HFFc6 (cell line): ENCODE results near the gene NIT1. TPM values are rescaled to one million over a fixed set of nuclear protein-coding genes. Genes with fewer than 3 reads are reported as not detected.

Experiments used
- DNase-seq: peaks from one replicate; pipeline ENCODE4 v3.0.0-alpha.2; 2018
- H3K27ac Mint-ChIP-seq: 2 replicates; pipeline ENCODE4 v1.8.0; 2020; ENCODE audit warnings: mild to moderate bottlenecking, mixed read lengths
- H3K27me3 Mint-ChIP-seq: 2 replicates; pipeline ENCODE4 v1.8.0; 2021; ENCODE audit warnings: mild to moderate bottlenecking, moderate library complexity, mixed read lengths; ENCODE audit not compliant: insufficient read depth
- H3K36me3 Mint-ChIP-seq: 2 replicates; pipeline ENCODE4 v1.8.0; 2021; ENCODE audit warnings: low read depth, mixed read lengths
- H3K4me1 Mint-ChIP-seq: 2 replicates; pipeline ENCODE4 v1.8.0; 2020; ENCODE audit warnings: low read depth, mixed read lengths
- H3K4me3 Mint-ChIP-seq: 2 replicates; pipeline ENCODE4 v1.8.0; 2020; ENCODE audit warnings: mild to moderate bottlenecking, moderate library complexity, mixed read lengths
- H3K9me3 Mint-ChIP-seq: 2 replicates; pipeline ENCODE4 v1.8.0; 2020; ENCODE audit warnings: mild to moderate bottlenecking, mixed read lengths
- total RNA-seq, 6 experiments: library from RNA; stranded (reverse); fragmentation: NEBNext Ultra II Directional; extraction: Animal tissue kit (Norgen Biotek cat#: 25700); gene quantifications; 2 replicates in 1 of 6; 3 replicates in 5 of 6; pipeline ENCODE4 v1.2.3, GENCODE V29; 2021
- TF ChIP-seq, protein P1 (sequence below): fragments of 200-600 bp; sonication (generic); IDR thresholded peaks from 2 replicates; pipeline ENCODE4 v1.5.0; 2021; ENCODE audit warnings: antibody characterized with exemption, mild to moderate bottlenecking

NIT1 gene
- total RNA-seq, 6 experiments from 2014 or later, result 26.2 to 35.1 (median 32.5) TPM

DNA sequence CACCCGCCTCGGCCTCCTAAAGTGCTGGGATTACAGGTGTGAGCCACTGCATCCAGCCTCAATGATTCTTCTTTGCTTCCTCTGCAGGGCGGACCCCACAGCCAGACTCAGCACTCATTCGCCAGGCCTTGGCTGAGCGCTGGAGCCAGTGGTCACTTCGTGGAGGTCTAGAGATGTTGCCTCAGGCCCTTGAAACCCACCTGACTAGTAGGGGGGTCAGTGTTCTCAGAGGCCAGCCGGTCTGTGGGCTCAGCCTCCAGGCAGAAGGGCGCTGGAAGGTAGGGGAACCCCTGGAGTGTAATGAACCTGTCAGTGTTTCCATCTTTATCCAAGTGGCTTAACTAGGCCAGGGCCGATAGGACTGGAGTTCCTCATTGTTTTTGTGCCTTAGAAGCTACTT lies 51.0 kb downstream of the NIT1 start:
- no peak for DNase-seq
- Mint-ChIP-seq H3K27me3 (no peaks in the 10 kb centered on the region; the same call in none of the 2 replicates), H3K27ac (no peak overlapping the region), H3K4me3 (no peak overlapping the region), H3K36me3 (peaks cover 15% of the 10 kb centered on the region), H3K9me3 (no peaks in the 10 kb centered on the region), H3K4me1 (peaks cover 44% of the 10 kb centered on the region)
- TF ChIP-seq, protein P1, sequence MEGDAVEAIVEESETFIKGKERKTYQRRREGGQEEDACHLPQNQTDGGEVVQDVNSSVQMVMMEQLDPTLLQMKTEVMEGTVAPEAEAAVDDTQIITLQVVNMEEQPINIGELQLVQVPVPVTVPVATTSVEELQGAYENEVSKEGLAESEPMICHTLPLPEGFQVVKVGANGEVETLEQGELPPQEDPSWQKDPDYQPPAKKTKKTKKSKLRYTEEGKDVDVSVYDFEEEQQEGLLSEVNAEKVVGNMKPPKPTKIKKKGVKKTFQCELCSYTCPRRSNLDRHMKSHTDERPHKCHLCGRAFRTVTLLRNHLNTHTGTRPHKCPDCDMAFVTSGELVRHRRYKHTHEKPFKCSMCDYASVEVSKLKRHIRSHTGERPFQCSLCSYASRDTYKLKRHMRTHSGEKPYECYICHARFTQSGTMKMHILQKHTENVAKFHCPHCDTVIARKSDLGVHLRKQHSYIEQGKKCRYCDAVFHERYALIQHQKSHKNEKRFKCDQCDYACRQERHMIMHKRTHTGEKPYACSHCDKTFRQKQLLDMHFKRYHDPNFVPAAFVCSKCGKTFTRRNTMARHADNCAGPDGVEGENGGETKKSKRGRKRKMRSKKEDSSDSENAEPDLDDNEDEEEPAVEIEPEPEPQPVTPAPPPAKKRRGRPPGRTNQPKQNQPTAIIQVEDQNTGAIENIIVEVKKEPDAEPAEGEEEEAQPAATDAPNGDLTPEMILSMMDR, result no peak

Other genes starting within 250 kb of the NIT1 start
- not detected for gene ITLN1, start 232.9 kb upstream of the NIT1 start, total RNA-seq
- gene ITLN2, start 163.3 kb upstream of the NIT1 start, total RNA-seq, result not detected
- under 1 TPM in 4 of 6 experiments, not detected in 2; 0.05 to 0.38 (median 0.14) TPM for gene F11R, start 97.0 kb upstream of the NIT1 start, total RNA-seq
- gene TSTD1, start 79.1 kb upstream of the NIT1 start, total RNA-seq, result not detected
- 10 to 100 TPM; 31.2 to 38.0 (median 33.4) TPM for gene USF1, start 72.1 kb upstream of the NIT1 start, total RNA-seq
- not detected for gene ARHGAP30, start 48.2 kb upstream of the NIT1 start, total RNA-seq
- gene NECTIN4, start 28.5 kb upstream of the NIT1 start, total RNA-seq, result under 1 TPM in 2 of 6 experiments, not detected in 4; 0.09 to 0.14 TPM
- gene KLHDC9, start 19.7 kb upstream of the NIT1 start, total RNA-seq, result 1 to 10 TPM; 1.3 to 2.7 (median 2.1) TPM
- 100 to 1,000 TPM in 2 of 6 experiments, 10 to 100 TPM in 4; 77.4 to 114 (median 92.8) TPM for gene PFDN2, start 68 bp upstream of the NIT1 start, total RNA-seq
- gene DEDD, start 14.6 kb downstream of the NIT1 start, total RNA-seq, result 10 to 100 TPM; 29.8 to 39.2 (median 36.0) TPM
- 10 to 100 TPM; 83.8 to 92.6 (median 85.1) TPM for gene UFC1, start 35.9 kb downstream of the NIT1 start, total RNA-seq
- 10 to 100 TPM; 16.6 to 18.9 (median 17.2) TPM for gene USP21, start 41.4 kb downstream of the NIT1 start, total RNA-seq
- 10 to 100 TPM; 11.8 to 15.2 (median 13.5) TPM for gene PPOX, start 48.3 kb downstream of the NIT1 start, total RNA-seq
- gene B4GALT3, start 59.4 kb downstream of the NIT1 start, total RNA-seq, result 10 to 100 TPM; 31.0 to 38.2 (median 35.4) TPM
- gene ADAMTS4, start 80.9 kb downstream of the NIT1 start, total RNA-seq, result 1 to 10 TPM; 3.4 to 8.3 (median 6.5) TPM
- gene NDUFS2, start 84.3 kb downstream of the NIT1 start, total RNA-seq, result 10 to 100 TPM; 81.5 to 90.8 (median 85.8) TPM
- 1 to 10 TPM in 1 of 6 experiments, under 1 TPM in 4, not detected in 1; 0.33 to 1.0 (median 0.53) TPM for gene FCER1G, start 97.2 kb downstream of the NIT1 start, total RNA-seq
- gene APOA2, start 105.5 kb downstream of the NIT1 start, total RNA-seq, result not detected
- gene TOMM40L, start 108.0 kb downstream of the NIT1 start, total RNA-seq, result 10 to 100 TPM in 5 of 6 experiments, 1 to 10 TPM in 1; 9.8 to 13.6 (median 10.6) TPM
- gene NR1I3, start 120.1 kb downstream of the NIT1 start, total RNA-seq, result not detected
- not detected for gene PCP4L1, start 140.6 kb downstream of the NIT1 start, total RNA-seq
- 1 to 10 TPM in 1 of 6 experiments, under 1 TPM in 5; 0.28 to 1.1 (median 0.64) TPM for gene MPZ, start 191.9 kb downstream of the NIT1 start, total RNA-seq
- gene SDHC, start 196.3 kb downstream of the NIT1 start, total RNA-seq, result 100 to 1,000 TPM; 237 to 285 (median 247) TPM
- gene CFAP126, start 249.8 kb downstream of the NIT1 start, total RNA-seq, result not detected